T-helper 1 cell treated with Interleukin-12 subunit alpha and Interleukin-12 subunit beta and Interleukin-4 antibody, amounts not matched to agents 30 μg/mL and 1 μg/mL, for 36 hours (primary cell): ENCODE results near the gene STAG2.

Experiments used
- H3K27ac Mint-ChIP-seq: one replicate; pipeline ENCODE4 v1.8.0; 2021; ENCODE audit warnings: mild to moderate bottlenecking, mixed read lengths
- H3K27me3 Mint-ChIP-seq: one replicate; pipeline ENCODE4 v1.8.0; 2021; ENCODE audit warnings: low read depth, mixed read lengths
- H3K36me3 Mint-ChIP-seq: one replicate; pipeline ENCODE4 v1.8.0; 2021; ENCODE audit warnings: low read depth, mixed read lengths
- H3K4me1 Mint-ChIP-seq: one replicate; pipeline ENCODE4 v1.8.0; 2021; ENCODE audit warnings: low read depth, mixed read lengths
- H3K4me3 Mint-ChIP-seq: one replicate; pipeline ENCODE4 v1.8.0; 2021; ENCODE audit warnings: mild to moderate bottlenecking, moderate library complexity, mixed read lengths
- H3K9me3 Mint-ChIP-seq: one replicate; pipeline ENCODE4 v1.8.0; 2021; ENCODE audit warnings: mixed read lengths

The STAG2 gene

GRCh38 chrX:123990602-123991001 lies 29.1 kb downstream of the STAG2 start:
- Mint-ChIP-seq H3K4me3 (no peak overlapping the region), H3K36me3 (peaks cover 1% of the 10 kb centered on the region), H3K4me1 (peaks cover 21% of the 10 kb centered on the region), H3K9me3 (no peaks in the 10 kb centered on the region), H3K27ac (peak overlapping the region; percentile 42), H3K27me3 (no peaks in the 10 kb centered on the region)

- no peaks in the 10 kb centered on the region for H3K9me3 Mint-ChIP-seq
- peaks cover 1% of the 10 kb centered on the region for H3K36me3 Mint-ChIP-seq
- no peaks in the 10 kb centered on the region for H3K27me3 Mint-ChIP-seq
- no peak overlapping the region for H3K4me3 Mint-ChIP-seq
- no peak overlapping the region for H3K27ac Mint-ChIP-seq
- H3K4me1 Mint-ChIP-seq, result peaks cover 21% of the 10 kb centered on the region
These were observed 31.8 kb downstream of the STAG2 start for GRCh38 chrX:123993326-123993725.

- no peaks in the 10 kb centered on the region for H3K27me3 Mint-ChIP-seq
- no peaks in the 10 kb centered on the region for H3K9me3 Mint-ChIP-seq
- H3K36me3 Mint-ChIP-seq, result peaks cover 1% of the 10 kb centered on the region
- H3K27ac Mint-ChIP-seq, result no peak overlapping the region
- H3K4me3 Mint-ChIP-seq, result no peak overlapping the region
- H3K4me1 Mint-ChIP-seq, result peaks cover 16% of the 10 kb centered on the region
These were observed 32.6 kb downstream of the STAG2 start for GRCh38 chrX:123993904-123994635.

- Mint-ChIP-seq H3K9me3 (no peaks in the 10 kb centered on the region), H3K4me1 (peaks cover 20% of the 10 kb centered on the region), H3K4me3 (no peak overlapping the region), H3K36me3 (peaks cover 1% of the 10 kb centered on the region), H3K27me3 (no peaks in the 10 kb centered on the region), H3K27ac (no peak overlapping the region)
These were observed 33.2 kb downstream of the STAG2 start for GRCh38 chrX:123994730-123995129.

GRCh38 chrX:124001581-124001980 lies 40.1 kb downstream of the STAG2 start:
- H3K4me3 Mint-ChIP-seq, result no peak overlapping the region
- H3K27ac Mint-ChIP-seq, result no peak overlapping the region
- H3K27me3 Mint-ChIP-seq, result no peaks in the 10 kb centered on the region
- H3K4me1 Mint-ChIP-seq, result peaks cover 14% of the 10 kb centered on the region
- peaks cover 5% of the 10 kb centered on the region for H3K36me3 Mint-ChIP-seq
- H3K9me3 Mint-ChIP-seq, result no peaks in the 10 kb centered on the region

GRCh38 chrX:124005228-124005627 lies 43.7 kb downstream of the STAG2 start:
- Mint-ChIP-seq H3K36me3 (peaks cover 7% of the 10 kb centered on the region), H3K27ac (no peak overlapping the region), H3K27me3 (no peaks in the 10 kb centered on the region), H3K4me1 (peaks cover 17% of the 10 kb centered on the region), H3K9me3 (no peaks in the 10 kb centered on the region), H3K4me3 (no peak overlapping the region)

- peaks cover 21% of the 10 kb centered on the region for H3K4me1 Mint-ChIP-seq
These were observed 48.7 kb downstream of the STAG2 start for GRCh38 chrX:124010157-124010556.

GRCh38 chrX:124010566-124010965 lies 49.1 kb downstream of the STAG2 start:
- H3K9me3 Mint-ChIP-seq, result no peaks in the 10 kb centered on the region
- H3K27ac Mint-ChIP-seq, result no peak overlapping the region
- no peak overlapping the region for H3K4me3 Mint-ChIP-seq
- no peaks in the 10 kb centered on the region for H3K27me3 Mint-ChIP-seq
- H3K36me3 Mint-ChIP-seq, result peaks cover 2% of the 10 kb centered on the region
- H3K4me1 Mint-ChIP-seq, result peaks cover 19% of the 10 kb centered on the region

More at GRCh38 chrX:124010157-124010556, 48.7 kb downstream of the STAG2 start:
- peaks cover 5% of the 10 kb centered on the region for H3K36me3 Mint-ChIP-seq
- H3K9me3 Mint-ChIP-seq, result no peaks in the 10 kb centered on the region
- H3K27ac Mint-ChIP-seq, result no peak overlapping the region
- no peak overlapping the region for H3K4me3 Mint-ChIP-seq
- H3K27me3 Mint-ChIP-seq, result no peaks in the 10 kb centered on the region

- Mint-ChIP-seq H3K9me3 (no peaks in the 10 kb centered on the region), H3K4me3 (no peak overlapping the region), H3K27me3 (no peaks in the 10 kb centered on the region), H3K27ac (no peak overlapping the region), H3K4me1 (peaks cover 10% of the 10 kb centered on the region), H3K36me3 (no peaks in the 10 kb centered on the region)
These were observed 54.2 kb downstream of the STAG2 start for GRCh38 chrX:124015721-124016120.

- Mint-ChIP-seq H3K4me1 (peaks cover 10% of the 10 kb centered on the region), H3K9me3 (no peaks in the 10 kb centered on the region), H3K4me3 (no peak overlapping the region), H3K27ac (no peak overlapping the region), H3K27me3 (no peaks in the 10 kb centered on the region), H3K36me3 (no peaks in the 10 kb centered on the region)
These were observed 55.3 kb downstream of the STAG2 start for GRCh38 chrX:124016825-124017224.

- Mint-ChIP-seq H3K36me3 (no peaks in the 10 kb centered on the region), H3K9me3 (no peaks in the 10 kb centered on the region), H3K27me3 (no peaks in the 10 kb centered on the region), H3K4me3 (no peak overlapping the region), H3K27ac (no peak overlapping the region), H3K4me1 (peaks cover 10% of the 10 kb centered on the region)
These were observed 56.5 kb downstream of the STAG2 start for GRCh38 chrX:124018023-124018422.

GRCh38 chrX:124023838-124024238 lies 62.3 kb downstream of the STAG2 start:
- peaks cover 3% of the 10 kb centered on the region for H3K4me1 Mint-ChIP-seq
- H3K27ac Mint-ChIP-seq, result no peak overlapping the region
- H3K9me3 Mint-ChIP-seq, result no peaks in the 10 kb centered on the region
- H3K27me3 Mint-ChIP-seq, result no peaks in the 10 kb centered on the region
- peaks cover 7% of the 10 kb centered on the region for H3K36me3 Mint-ChIP-seq
- H3K4me3 Mint-ChIP-seq, result no peak overlapping the region

- H3K36me3 Mint-ChIP-seq, result peaks cover 7% of the 10 kb centered on the region
- no peaks in the 10 kb centered on the region for H3K9me3 Mint-ChIP-seq
- H3K27me3 Mint-ChIP-seq, result no peaks in the 10 kb centered on the region
- no peak overlapping the region for H3K4me3 Mint-ChIP-seq
- no peak overlapping the region for H3K27ac Mint-ChIP-seq
- H3K4me1 Mint-ChIP-seq, result peaks cover 3% of the 10 kb centered on the region
These were observed 65.0 kb downstream of the STAG2 start for GRCh38 chrX:124026529-124026928.

- no peak overlapping the region for H3K27ac Mint-ChIP-seq
- H3K4me3 Mint-ChIP-seq, result no peak overlapping the region
- H3K27me3 Mint-ChIP-seq, result no peaks in the 10 kb centered on the region
- no peaks in the 10 kb centered on the region for H3K9me3 Mint-ChIP-seq
- H3K36me3 Mint-ChIP-seq, result peaks cover 7% of the 10 kb centered on the region
- H3K4me1 Mint-ChIP-seq, result peaks cover 3% of the 10 kb centered on the region
These were observed 66.7 kb downstream of the STAG2 start for GRCh38 chrX:124028182-124028581.

GRCh38 chrX:124030520-124030919 lies 69.0 kb downstream of the STAG2 start:
- H3K9me3 Mint-ChIP-seq, result no peaks in the 10 kb centered on the region
- peaks cover 3% of the 10 kb centered on the region for H3K36me3 Mint-ChIP-seq
- peaks cover 4% of the 10 kb centered on the region for H3K4me1 Mint-ChIP-seq
- no peak overlapping the region for H3K27ac Mint-ChIP-seq
- no peak overlapping the region for H3K4me3 Mint-ChIP-seq
- no peaks in the 10 kb centered on the region for H3K27me3 Mint-ChIP-seq
